ENCODE results near the gene PRR19. TPM values are rescaled to one million over a fixed set of nuclear protein-coding genes. Genes with fewer than 3 reads are reported as not detected.

Gene PRR19
- total and polyA plus RNA-seq, 7 experiments from 2014 or later: 0.32 to 0.68 (median 0.44) TPM; not detected in 1

DNA sequence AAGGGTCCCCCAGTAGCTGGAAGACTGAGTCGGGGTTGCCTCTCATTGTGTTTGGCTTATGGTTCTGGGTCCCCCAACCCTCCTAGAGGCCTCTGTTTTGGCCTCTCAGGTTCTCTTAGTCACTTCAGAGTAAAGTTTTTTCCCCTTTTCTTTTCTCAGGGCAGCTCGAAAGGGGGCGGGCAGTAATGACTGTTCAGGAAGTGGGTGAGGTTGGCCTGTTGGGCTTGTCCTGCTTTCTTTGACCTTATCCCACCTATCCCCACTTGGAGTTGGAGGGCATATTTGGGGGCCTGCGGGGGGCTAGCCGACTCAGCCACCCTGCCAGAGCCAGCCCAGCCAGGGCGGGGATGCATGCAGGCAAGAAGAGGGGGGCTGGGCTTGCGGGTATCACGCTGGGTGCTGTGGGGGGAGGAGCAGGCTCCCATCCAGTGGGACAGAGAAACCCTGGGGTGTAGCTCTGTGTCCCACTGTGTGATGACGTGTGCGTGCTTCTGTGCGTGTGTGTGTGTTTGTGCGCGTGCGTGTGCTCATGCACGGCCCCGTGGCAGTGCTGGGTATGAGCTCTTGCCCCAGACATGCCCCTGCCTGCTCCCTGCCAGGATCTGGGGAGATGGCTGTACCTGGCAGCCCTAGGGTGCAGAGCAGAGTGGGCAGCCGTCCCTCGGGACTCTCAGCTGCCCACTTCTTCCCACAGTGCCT lies 31.4 kb upstream of the PRR19 start:
- intact Hi-C loops (cut with micrococcal nuclease): no loop called here

GRCh38 chr19:42271045-42271419 lies 30.9 kb upstream of the PRR19 start:
- peaks cover 24 to 46% (median 39%) of the 10 kb centered on the region in 7 donors for H3K4me1 Mint-ChIP-seq
- H3K36me3 Mint-ChIP-seq: peaks cover 0 to 17% (median 6%) of the 10 kb centered on the region in 5 donors
- H3K4me3 ChIP-seq (ENCODE audit: low read length): peak overlapping the region; percentile 84
- DNase-seq: no peak
- peaks cover 26 to 32% of the 10 kb centered on the region in 2 donors for H3K4me1 ChIP-seq (ENCODE audit: control insufficient read depth in 2 of 2, insufficient read depth in 2 of 2, low read length in 2 of 2)
- ChIA-PET CTCF (interaction anchor here (1.1 to 2.2 kb wide), 4 partner anchors 8 to 162 kb away, joined by 3 to 17 read pairs (median 4); no protein-coding TSS in a partner anchor), POLR2A (interaction anchor here (0.5 to 3.2 kb wide), 10 partner anchors 10 to 194 kb away, joined by 3 to 47 read pairs (median 6); partner anchors contain the start of genes ERF, GSK3A, ZNF526 and ZNF574)
- H3K27me3 ChIP-seq (ENCODE audit: control insufficient read depth in 2 of 2, insufficient read depth in 2 of 2, low read length in 2 of 2): no peaks in the 10 kb centered on the region
- H3K9me3 Mint-ChIP-seq: no peaks in the 10 kb centered on the region
- H3K4me3 Mint-ChIP-seq: peak overlapping the region in 2 of 10 donors; percentile 62 to 73
- ATAC-seq: no peak
- peak overlapping the region in 5 of 9 donors; percentile 82 to 99 (median 99) for H3K27ac Mint-ChIP-seq
- peak overlapping the region; percentile 96 for H3K27ac ChIP-seq (ENCODE audit: low read depth, low read length)
- no peaks in the 10 kb centered on the region for H3K27me3 Mint-ChIP-seq
- intact Hi-C loops (cut with micrococcal nuclease): no loop called here
- H3K36me3 ChIP-seq (ENCODE audit: control insufficient read depth in 2 of 3, insufficient read depth in 3 of 3, low read length in 3 of 3): peaks cover 0 to 35% (median 0%) of the 10 kb centered on the region in 3 experiments
- H3K9me3 ChIP-seq (ENCODE audit: control insufficient read depth in 2 of 3, low read length in 3 of 3): no peaks in the 10 kb centered on the region

More for the DNA sequence above, 31.4 kb upstream of the PRR19 start:
- Histone ChIP-seq H3K36me3 (ENCODE audit: control insufficient read depth in 2 of 3, insufficient read depth in 3 of 3, low read length in 3 of 3) (peaks cover 0 to 35% (median 0%) of the 10 kb centered on the region in 3 experiments), H3K27me3 (ENCODE audit: control insufficient read depth in 2 of 2, insufficient read depth in 2 of 2, low read length in 2 of 2) (no peaks in the 10 kb centered on the region), H3K4me1 (ENCODE audit: control insufficient read depth in 2 of 2, insufficient read depth in 2 of 2, low read length in 2 of 2) (peaks cover 23 to 29% of the 10 kb centered on the region in 2 donors), H3K4me3 (ENCODE audit: low read length) (peak overlapping the region; percentile 84), H3K9me3 (ENCODE audit: control insufficient read depth in 2 of 3, low read length in 3 of 3) (no peaks in the 10 kb centered on the region), H3K27ac (ENCODE audit: low read depth, low read length) (peak overlapping the region; percentile 96)
- ATAC-seq (peak; percentile 14), DNase-seq (peak; percentile 50 to 91 (median 64))
- peak overlapping the region in 1 of 10 donors; percentile 94 for H3K4me3 Mint-ChIP-seq
- ChIA-PET POLR2A (interaction anchor here (0.5 to 3.2 kb wide), 12 partner anchors 10 to 194 kb away, joined by 3 to 47 read pairs (median 4); partner anchors contain the start of genes ERF, GSK3A, ZNF526 and ZNF574), CTCF (interaction anchor here (1.1 to 2.2 kb wide), 5 partner anchors 9 to 161 kb away, joined by 3 to 17 read pairs (median 4); no protein-coding TSS in a partner anchor)
- H3K9me3 Mint-ChIP-seq: no peaks in the 10 kb centered on the region
- H3K4me1 Mint-ChIP-seq: peaks cover 18 to 42% (median 35%) of the 10 kb centered on the region in 7 donors
- H3K27me3 Mint-ChIP-seq: no peaks in the 10 kb centered on the region
- peak overlapping the region in 4 of 9 donors; percentile 98 to 99 (median 99) for H3K27ac Mint-ChIP-seq
- peaks cover 0 to 15% (median 6%) of the 10 kb centered on the region in 5 donors for H3K36me3 Mint-ChIP-seq

DNA sequence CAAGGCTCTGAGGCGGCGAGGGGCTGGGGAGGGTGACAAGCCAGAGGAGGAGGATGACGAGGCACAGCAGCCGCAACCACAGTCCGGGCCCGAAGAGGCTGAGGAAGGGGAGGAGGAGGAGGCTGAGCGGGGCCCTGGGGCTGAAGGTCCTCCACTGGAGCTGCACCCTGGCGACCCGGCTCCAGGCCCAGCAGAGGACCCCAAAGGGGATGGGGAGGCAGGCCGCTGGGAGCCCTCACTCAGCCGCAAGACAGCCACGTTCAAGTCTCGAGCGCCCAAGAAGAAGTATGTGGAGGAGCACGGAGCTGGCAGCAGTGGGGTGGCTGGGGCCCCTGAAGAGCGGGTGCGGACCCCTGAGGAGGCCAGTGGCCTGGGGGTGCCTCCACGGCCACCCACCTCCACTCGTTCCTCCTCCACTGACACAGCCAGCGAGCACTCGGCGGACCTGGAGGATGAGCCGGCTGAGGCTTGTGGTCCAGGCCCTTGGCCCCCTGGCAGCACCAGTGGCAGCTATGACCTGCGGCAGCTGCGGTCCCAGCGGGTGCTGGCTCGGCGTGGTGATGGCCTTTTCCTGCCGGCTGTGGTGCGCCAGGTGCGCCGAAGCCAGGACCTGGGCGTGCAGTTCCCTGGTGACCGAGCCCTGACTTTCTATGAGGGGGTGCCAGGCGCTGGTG lies 29.9 kb upstream of the PRR19 start:
- ChIA-PET POLR2A (interaction anchor here (1.5 to 3.2 kb wide), 2 partner anchors 9 to 57 kb away, joined by 4 to 47 read pairs; no protein-coding TSS in a partner anchor), CTCF (interaction anchor here (0.6 kb wide), 1 partner anchor 16 kb away, joined by 3 read pairs; no protein-coding TSS in a partner anchor)
- H3K27ac Mint-ChIP-seq: peak overlapping the region in 1 of 9 donors; percentile 99
- no peaks in the 10 kb centered on the region for H3K9me3 Mint-ChIP-seq
- Histone ChIP-seq H3K36me3 (ENCODE audit: control insufficient read depth in 2 of 3, insufficient read depth in 3 of 3, low read length in 3 of 3) (peaks cover 0 to 35% (median 0%) of the 10 kb centered on the region in 3 experiments), H3K4me3 (ENCODE audit: low read length) (no peak overlapping the region), H3K27ac (ENCODE audit: low read depth, low read length) (peak overlapping the region; percentile 96), H3K27me3 (ENCODE audit: control insufficient read depth in 2 of 2, insufficient read depth in 2 of 2, low read length in 2 of 2) (no peaks in the 10 kb centered on the region), H3K9me3 (ENCODE audit: control insufficient read depth in 2 of 3, low read length in 3 of 3) (no peaks in the 10 kb centered on the region), H3K4me1 (ENCODE audit: control insufficient read depth in 2 of 2, insufficient read depth in 2 of 2, low read length in 2 of 2) (peaks cover 31 to 36% of the 10 kb centered on the region in 2 donors)
- intact Hi-C loops (cut with micrococcal nuclease): no loop called here
- peak overlapping the region in 1 of 10 donors; percentile 53 for H3K4me3 Mint-ChIP-seq
- H3K27me3 Mint-ChIP-seq: no peaks in the 10 kb centered on the region
- H3K4me1 Mint-ChIP-seq: peaks cover 28 to 54% (median 43%) of the 10 kb centered on the region in 7 donors
- H3K36me3 Mint-ChIP-seq: peaks cover 0 to 18% (median 6%) of the 10 kb centered on the region in 5 donors
- DNase-seq (peak in 1 of 9 donors; percentile 8), ATAC-seq (no peak)

- ATAC-seq (no peak), DNase-seq (no peak)
- Histone ChIP-seq H3K9me3 (ENCODE audit: control insufficient read depth in 2 of 3, low read length in 3 of 3) (no peaks in the 10 kb centered on the region), H3K4me3 (ENCODE audit: low read length) (no peak overlapping the region), H3K27me3 (ENCODE audit: control insufficient read depth in 2 of 2, insufficient read depth in 2 of 2, low read length in 2 of 2) (no peaks in the 10 kb centered on the region), H3K36me3 (ENCODE audit: control insufficient read depth in 2 of 3, insufficient read depth in 3 of 3, low read length in 3 of 3) (peaks cover 0 to 35% (median 0%) of the 10 kb centered on the region in 3 experiments), H3K4me1 (ENCODE audit: control insufficient read depth in 2 of 2, insufficient read depth in 2 of 2, low read length in 2 of 2) (peaks cover 29 to 35% of the 10 kb centered on the region in 2 donors), H3K27ac (ENCODE audit: low read depth, low read length) (no peak overlapping the region)
- Mint-ChIP-seq H3K9me3 (no peaks in the 10 kb centered on the region), H3K4me1 (peaks cover 28 to 57% (median 42%) of the 10 kb centered on the region in 7 donors), H3K27ac (no peak overlapping the region), H3K27me3 (no peaks in the 10 kb centered on the region), H3K36me3 (peaks cover 0 to 18% (median 6%) of the 10 kb centered on the region in 5 donors), H3K4me3 (peak overlapping the region in 1 of 10 donors; percentile 51)
- intact Hi-C loops (cut with micrococcal nuclease): no loop called here
- CTCF ChIA-PET: interaction anchor here (0.6 kb wide), 1 partner anchor 16 kb away, joined by 3 read pairs; no protein-coding TSS in a partner anchor
- POLR2A ChIA-PET: interaction anchor here (0.7 kb wide), 1 partner anchor 161 kb away, joined by 3 read pairs; no protein-coding TSS in a partner anchor
Observed at GRCh38 chr19:42272535-42272897, 29.4 kb upstream of the PRR19 start.

DNA sequence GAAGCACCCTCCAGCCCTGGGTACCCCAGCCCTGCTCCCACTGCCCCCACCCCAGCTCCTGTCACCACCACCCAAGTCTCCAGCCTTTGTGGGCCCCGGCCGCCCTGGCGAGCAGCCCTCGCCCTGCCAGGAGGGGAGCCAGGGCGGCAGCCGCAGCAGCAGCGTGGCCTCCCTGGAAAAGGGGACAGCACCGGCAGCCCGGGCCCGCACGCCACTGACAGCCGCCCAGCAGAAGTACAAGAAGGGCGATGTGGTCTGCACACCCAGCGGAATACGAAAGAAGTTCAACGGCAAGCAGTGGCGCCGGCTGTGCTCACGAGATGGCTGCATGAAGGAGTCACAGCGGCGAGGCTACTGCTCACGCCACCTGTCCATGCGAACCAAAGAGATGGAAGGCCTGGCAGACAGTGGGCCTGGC lies 28.9 kb upstream of the PRR19 start:
- Histone ChIP-seq H3K27me3 (ENCODE audit: control insufficient read depth in 2 of 2, insufficient read depth in 2 of 2, low read length in 2 of 2) (no peaks in the 10 kb centered on the region), H3K36me3 (ENCODE audit: control insufficient read depth in 2 of 3, insufficient read depth in 3 of 3, low read length in 3 of 3) (peaks cover 0 to 35% (median 0%) of the 10 kb centered on the region in 3 experiments), H3K27ac (ENCODE audit: low read depth, low read length) (no peak overlapping the region), H3K4me3 (ENCODE audit: low read length) (no peak overlapping the region), H3K9me3 (ENCODE audit: control insufficient read depth in 2 of 3, low read length in 3 of 3) (no peaks in the 10 kb centered on the region), H3K4me1 (ENCODE audit: control insufficient read depth in 2 of 2, insufficient read depth in 2 of 2, low read length in 2 of 2) (peaks cover 25 to 31% of the 10 kb centered on the region in 2 donors)
- ChIA-PET POLR2A (interaction anchor here (0.7 kb wide), 1 partner anchor 162 kb away, joined by 3 read pairs; no protein-coding TSS in a partner anchor), CTCF (no interaction called here)
- peaks cover 29 to 52% (median 40%) of the 10 kb centered on the region in 7 donors for H3K4me1 Mint-ChIP-seq
- H3K27ac Mint-ChIP-seq: no peak overlapping the region
- ATAC-seq (no peak), DNase-seq (no peak)
- H3K36me3 Mint-ChIP-seq: peaks cover 0 to 18% (median 6%) of the 10 kb centered on the region in 5 donors
- no peaks in the 10 kb centered on the region for H3K27me3 Mint-ChIP-seq
- no peaks in the 10 kb centered on the region for H3K9me3 Mint-ChIP-seq
- intact Hi-C loops (cut with micrococcal nuclease): no loop called here
- H3K4me3 Mint-ChIP-seq: no peak overlapping the region

DNA sequence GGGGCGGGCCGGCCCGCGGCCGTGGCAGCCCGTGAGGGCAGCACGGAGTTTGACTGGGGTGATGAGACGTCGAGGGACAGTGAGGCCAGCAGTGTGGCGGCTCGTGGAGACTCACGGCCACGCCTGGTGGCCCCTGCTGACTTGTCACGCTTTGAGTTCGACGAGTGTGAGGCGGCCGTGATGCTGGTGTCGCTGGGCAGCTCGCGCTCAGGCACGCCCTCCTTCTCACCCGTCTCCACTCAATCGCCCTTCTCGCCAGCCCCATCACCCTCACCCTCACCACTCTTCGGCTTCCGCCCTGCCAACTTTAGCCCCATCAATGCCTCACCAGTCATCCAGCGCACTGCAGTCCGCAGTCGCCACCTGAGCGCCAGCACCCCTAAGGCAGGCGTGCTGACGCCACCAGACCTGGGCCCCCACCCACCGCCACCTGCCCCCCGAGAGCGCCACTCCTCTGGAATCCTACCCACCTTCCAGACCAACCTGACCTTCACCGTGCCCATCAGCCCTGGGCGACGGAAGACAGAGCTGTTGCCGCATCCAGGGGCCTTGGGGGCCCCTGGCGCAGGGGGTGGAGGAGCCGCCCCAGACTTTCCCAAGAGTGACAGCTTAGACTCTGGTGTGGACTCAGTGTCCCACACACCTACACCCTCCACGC lies 28.4 kb upstream of the PRR19 start:
- ATAC-seq: no peak
- H3K27me3 ChIP-seq (ENCODE audit: control insufficient read depth in 2 of 2, insufficient read depth in 2 of 2, low read length in 2 of 2): no peaks in the 10 kb centered on the region
- intact Hi-C loops (cut with micrococcal nuclease): no loop called here
- CTCF ChIA-PET: no interaction called here
- no peaks in the 10 kb centered on the region for H3K9me3 ChIP-seq (ENCODE audit: control insufficient read depth in 2 of 3, low read length in 3 of 3)
- H3K36me3 Mint-ChIP-seq: peaks cover 0 to 18% (median 6%) of the 10 kb centered on the region in 5 donors
- no peak overlapping the region for H3K4me3 ChIP-seq (ENCODE audit: low read length)
- H3K27ac Mint-ChIP-seq: no peak overlapping the region
- peaks cover 25 to 30% of the 10 kb centered on the region in 2 donors for H3K4me1 ChIP-seq (ENCODE audit: control insufficient read depth in 2 of 2, insufficient read depth in 2 of 2, low read length in 2 of 2)
- H3K27me3 Mint-ChIP-seq: no peaks in the 10 kb centered on the region
- no peak overlapping the region for H3K27ac ChIP-seq (ENCODE audit: low read depth, low read length)
- no peaks in the 10 kb centered on the region for H3K9me3 Mint-ChIP-seq
- H3K4me1 Mint-ChIP-seq: peaks cover 34 to 56% (median 44%) of the 10 kb centered on the region in 7 donors
- DNase-seq: no peak
- POLR2A ChIA-PET: no interaction called here
- H3K4me3 Mint-ChIP-seq: peak overlapping the region in 1 of 10 donors; percentile 16
- peaks cover 0 to 35% (median 0%) of the 10 kb centered on the region in 3 experiments for H3K36me3 ChIP-seq (ENCODE audit: control insufficient read depth in 2 of 3, insufficient read depth in 3 of 3, low read length in 3 of 3)
